ENCODE results near the gene C16orf90. TPM values are rescaled to one million over a fixed set of nuclear protein-coding genes. Genes with fewer than 3 reads are reported as not detected.

Gene C16orf90
- total RNA-seq, 4 donors from 2014 or later, result not detected

DNA sequence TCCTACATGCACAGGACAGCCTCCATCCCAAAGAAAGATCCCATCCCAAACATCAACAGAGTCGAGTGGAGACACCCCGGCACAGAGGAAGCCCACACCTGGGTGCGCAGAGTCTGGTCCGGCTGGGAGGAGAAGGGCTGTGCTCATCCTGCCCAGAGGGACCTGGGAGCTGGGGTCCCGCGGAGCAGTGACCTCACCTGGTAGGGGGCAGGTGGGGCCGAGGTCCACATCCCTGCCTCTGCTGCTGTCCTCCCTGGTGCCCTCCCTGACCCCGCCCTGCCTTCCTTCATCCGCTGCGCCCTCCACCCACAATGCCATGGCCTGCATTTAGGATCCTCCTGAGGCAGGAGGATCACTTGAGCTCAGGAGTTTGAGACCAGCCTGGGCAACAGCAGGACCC lies 2.9 kb downstream of the C16orf90 start:
- WGBS, 2 donors (ENCODE audit: low coverage in 1 of 2), result 75% methylated on average over 10 of the region's 10 CpGs; no CpG with 5 or more reads in 1 of the 2 donors
- in situ Hi-C loops (cut with MboI; ENCODE audit: low pct_ligation_motif_present in 1 of 4, low pct_unique_long_range_greater_than_20kb in 1 of 4, low sequenced_read_pairs in 3 of 4), result no loop called here
- no peaks in the 10 kb centered on the region for H3K27me3 ChIP-seq

GRCh38 chr16:3490911-3491629 lies 4.2 kb downstream of the C16orf90 start:
- H3K4me3 ChIP-seq, result no peak overlapping the region
- in situ Hi-C loops (cut with MboI; ENCODE audit: low pct_ligation_motif_present in 1 of 4, low pct_unique_long_range_greater_than_20kb in 1 of 4, low sequenced_read_pairs in 3 of 4) (no loop called here), intact Hi-C loops (cut with DNase I; ENCODE audit: low total_unique reads) (no loop called here)
- H3K9me3 ChIP-seq, result no peaks in the 10 kb centered on the region
- no peaks in the 10 kb centered on the region for H3K4me1 ChIP-seq
- no peaks in the 10 kb centered on the region for H3K27me3 ChIP-seq
- DNase-seq, result no peak
- no peak overlapping the region for H3K27ac ChIP-seq
- 14 to 46% methylated on average over 1 to 17 of the region's 17 CpGs for WGBS, 2 donors (ENCODE audit: low coverage in 1 of 2)
- H3K36me3 ChIP-seq, result peaks cover 0 to 2% (median under 1%) of the 10 kb centered on the region in 4 donors
- TF ChIP-seq, protein P1, sequence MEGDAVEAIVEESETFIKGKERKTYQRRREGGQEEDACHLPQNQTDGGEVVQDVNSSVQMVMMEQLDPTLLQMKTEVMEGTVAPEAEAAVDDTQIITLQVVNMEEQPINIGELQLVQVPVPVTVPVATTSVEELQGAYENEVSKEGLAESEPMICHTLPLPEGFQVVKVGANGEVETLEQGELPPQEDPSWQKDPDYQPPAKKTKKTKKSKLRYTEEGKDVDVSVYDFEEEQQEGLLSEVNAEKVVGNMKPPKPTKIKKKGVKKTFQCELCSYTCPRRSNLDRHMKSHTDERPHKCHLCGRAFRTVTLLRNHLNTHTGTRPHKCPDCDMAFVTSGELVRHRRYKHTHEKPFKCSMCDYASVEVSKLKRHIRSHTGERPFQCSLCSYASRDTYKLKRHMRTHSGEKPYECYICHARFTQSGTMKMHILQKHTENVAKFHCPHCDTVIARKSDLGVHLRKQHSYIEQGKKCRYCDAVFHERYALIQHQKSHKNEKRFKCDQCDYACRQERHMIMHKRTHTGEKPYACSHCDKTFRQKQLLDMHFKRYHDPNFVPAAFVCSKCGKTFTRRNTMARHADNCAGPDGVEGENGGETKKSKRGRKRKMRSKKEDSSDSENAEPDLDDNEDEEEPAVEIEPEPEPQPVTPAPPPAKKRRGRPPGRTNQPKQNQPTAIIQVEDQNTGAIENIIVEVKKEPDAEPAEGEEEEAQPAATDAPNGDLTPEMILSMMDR (IDR thresholded peaks at IDR 0.05), result no peak
- no peak for TF ChIP-seq POLR2A (IDR thresholded peaks at IDR 0.05)
- TF ChIP-seq POLR2AphosphoS5 (IDR thresholded peaks at IDR 0.05), result no peak

More for the DNA sequence above, 2.9 kb downstream of the C16orf90 start:
- no peak overlapping the region for H3K4me3 ChIP-seq
- no peaks in the 10 kb centered on the region for H3K36me3 ChIP-seq
- no peaks in the 10 kb centered on the region for H3K9me3 ChIP-seq
- no peak overlapping the region for H3K27ac ChIP-seq
- no peak for DNase-seq
- intact Hi-C loops (cut with DNase I; ENCODE audit: low total_unique reads), result no loop called here
- H3K4me1 ChIP-seq, result no peaks in the 10 kb centered on the region
- TF ChIP-seq POLR2A (IDR thresholded peaks at IDR 0.05), result no peak
- no peak for TF ChIP-seq EP300 (IDR thresholded peaks at IDR 0.05; ENCODE audit: low read depth)
- TF ChIP-seq, protein P1 (IDR thresholded peaks at IDR 0.05), result no peak

DNA sequence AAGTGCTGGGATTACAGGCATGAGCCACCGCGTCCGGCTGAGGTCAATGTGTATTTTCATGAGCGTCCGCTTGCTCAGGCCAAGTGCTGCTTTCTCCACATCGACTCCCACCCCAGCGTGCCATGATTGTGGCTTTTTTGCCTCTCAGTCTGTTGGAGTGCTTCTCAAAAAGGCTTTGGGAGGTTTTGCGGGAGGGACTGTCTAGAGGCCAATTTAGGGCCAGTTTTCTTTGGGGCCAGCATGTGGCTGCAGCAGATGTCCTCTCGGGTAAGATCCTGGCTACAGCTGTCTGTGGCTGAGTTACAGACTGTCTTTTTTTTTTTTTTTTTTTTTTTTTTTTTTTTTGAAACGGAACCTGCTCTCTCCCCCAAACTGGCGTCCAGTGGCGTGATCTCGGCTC lies 6.5 kb downstream of the C16orf90 start:
- H3K9me3 ChIP-seq, result no peaks in the 10 kb centered on the region
- intact Hi-C loops (cut with DNase I; ENCODE audit: low total_unique reads), result no loop called here
- H3K4me3 ChIP-seq, result no peak overlapping the region
- peaks cover 0 to 24% (median 14%) of the 10 kb centered on the region in 4 donors for H3K36me3 ChIP-seq
- H3K27ac ChIP-seq, result no peak overlapping the region
- no peak for TF ChIP-seq POLR2AphosphoS5 (IDR thresholded peaks at IDR 0.05)
- TF ChIP-seq, protein P1 (IDR thresholded peaks at IDR 0.05), result no peak
- TF ChIP-seq EP300 (IDR thresholded peaks at IDR 0.05; ENCODE audit: low read depth), result no peak
- TF ChIP-seq POLR2A (IDR thresholded peaks at IDR 0.05), result no peak
- no peak for DNase-seq
- in situ Hi-C loops (cut with MboI; ENCODE audit: low pct_ligation_motif_present in 1 of 4, low pct_unique_long_range_greater_than_20kb in 1 of 4, low sequenced_read_pairs in 3 of 4), result no loop called here
- no peaks in the 10 kb centered on the region for H3K27me3 ChIP-seq
- 40 to 75% methylated on average over 1 to 11 of the region's 13 CpGs for WGBS, 2 donors (ENCODE audit: low coverage in 1 of 2)
- no peaks in the 10 kb centered on the region for H3K4me1 ChIP-seq

GRCh38 chr16:3487521-3488410 lies 7.5 kb downstream of the C16orf90 start:
- Histone ChIP-seq H3K4me3 (no peak overlapping the region), H3K27me3 (no peaks in the 10 kb centered on the region), H3K4me1 (no peaks in the 10 kb centered on the region), H3K27ac (no peak overlapping the region), H3K9me3 (no peaks in the 10 kb centered on the region), H3K36me3 (peaks cover 0 to 34% (median 19%) of the 10 kb centered on the region in 4 donors)
- in situ Hi-C loops (cut with MboI; ENCODE audit: low pct_ligation_motif_present in 1 of 4, low pct_unique_long_range_greater_than_20kb in 1 of 4, low sequenced_read_pairs in 3 of 4) (no loop called here), intact Hi-C loops (cut with DNase I; ENCODE audit: low total_unique reads) (no loop called here)
- WGBS, 2 donors (ENCODE audit: low coverage in 1 of 2), result 84% methylated on average over 23 of the region's 24 CpGs; no CpG with 5 or more reads in 1 of the 2 donors
- no peak for DNase-seq
- TF ChIP-seq POLR2A (IDR thresholded peaks at IDR 0.05) (no peak), POLR2AphosphoS5 (IDR thresholded peaks at IDR 0.05) (no peak), EP300 (IDR thresholded peaks at IDR 0.05; ENCODE audit: low read depth) (no peak)
- TF ChIP-seq, protein P1 (IDR thresholded peaks at IDR 0.05), result no peak
